ENCODE results near the gene VWA8. TPM values are rescaled to one million over a fixed set of nuclear protein-coding genes. Genes with fewer than 3 reads are reported as not detected.

VWA8 gene
- total and polyA plus RNA-seq, 2 of the 8 experiments (the other 6 are each of a cell fraction or from before 2014, with no cell fraction given), result 5.9 to 19.6 TPM

DNA sequence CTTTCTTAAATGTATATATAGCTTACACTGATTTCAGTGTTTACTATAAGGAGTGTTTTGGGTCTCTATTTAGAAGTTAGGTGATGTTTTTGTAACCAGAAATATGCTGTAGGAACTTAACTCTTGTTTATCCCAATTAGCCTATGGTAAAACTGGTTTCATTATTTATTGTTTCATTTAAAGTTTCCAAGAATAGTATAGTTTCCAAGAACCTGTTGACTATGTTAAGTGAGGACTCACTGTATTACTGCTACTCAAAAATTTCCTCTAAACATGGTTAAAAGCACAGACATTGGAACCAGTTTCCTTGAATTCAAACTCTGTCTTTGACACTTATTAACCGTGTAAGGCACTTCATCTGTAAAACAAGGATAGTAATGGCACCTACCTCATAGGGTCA lies 316.2 kb downstream of the VWA8 start:
- Histone ChIP-seq H3K9ac (replicated peaks in 1 of 4; ENCODE audit: extremely low read depth in 1 of 4, low read depth in 3 of 4, low read length in 3 of 4) (no peak overlapping the region), H2BK5ac (ENCODE audit: low read depth, low read length) (no peak overlapping the region), H3K23ac (ENCODE audit: insufficient read length) (no peak overlapping the region), H2BK12ac (ENCODE audit: low read depth, low read length) (no peak overlapping the region), H4K5ac (ENCODE audit: insufficient read length, low read depth, low read length) (no peak overlapping the region), H2BK120ac (replicated peaks; ENCODE audit: low read depth, low read length) (no peak overlapping the region), H3K56ac (replicated peaks; ENCODE audit: insufficient read length, low read depth, low read length) (no peak overlapping the region), H4K20me1 (replicated peaks in 1 of 2; ENCODE audit: control insufficient read depth in 1 of 2, insufficient read depth in 2 of 2, low read length in 2 of 2) (no peaks in the 10 kb centered on the region), H3K23me2 (ENCODE audit: low read depth, low read length) (no peaks in the 10 kb centered on the region), H3K4me1 (replicated peaks in 1 of 4; ENCODE audit: control insufficient read depth in 3 of 4, insufficient read depth in 4 of 4, low read length in 3 of 4) (no peaks in the 10 kb centered on the region), H3K27me3 (replicated peaks in 1 of 4; ENCODE audit: control insufficient read depth in 3 of 4, extremely low read depth in 1 of 4, insufficient read depth in 3 of 4, low read length in 3 of 4) (no peaks in the 10 kb centered on the region), H4K91ac (replicated peaks; ENCODE audit: insufficient read length, low read length) (no peak overlapping the region), H3K79me1 (ENCODE audit: low read depth, low read length) (no peaks in the 10 kb centered on the region), H3K4me2 (ENCODE audit: insufficient read depth in 1 of 2, low read depth in 2 of 2, low read length in 2 of 2) (no peak overlapping the region), H3K79me2 (ENCODE audit: control insufficient read depth in 1 of 2, insufficient read depth in 2 of 2, low read length in 2 of 2) (no peaks in the 10 kb centered on the region), H2BK20ac (ENCODE audit: low read length) (no peak overlapping the region), H2BK15ac (ENCODE audit: low read length) (no peak overlapping the region), H3K36me3 (ENCODE audit: control insufficient read depth in 2 of 4, insufficient read depth in 4 of 4, low read length in 3 of 4) (no peaks in the 10 kb centered on the region), H2AK5ac (ENCODE audit: low read depth, low read length) (no peak overlapping the region), H3K9me3 (ENCODE audit: insufficient read depth in 2 of 2, low read depth in 1 of 2, low read length in 1 of 2) (no peaks in the 10 kb centered on the region), H3K4me3 (ENCODE audit: extremely low read depth in 1 of 4, insufficient read depth in 2 of 4, low read depth in 3 of 4, low read length in 4 of 4) (no peak overlapping the region), H3K18ac (ENCODE audit: extremely low read depth, low read length) (no peak overlapping the region), H2AFZ (ENCODE audit: low read length) (no peak overlapping the region), H3K14ac (ENCODE audit: insufficient read length) (no peak overlapping the region), H3K4ac (replicated peaks; ENCODE audit: insufficient read length, low read depth, low read length) (no peak overlapping the region), H4K8ac (ENCODE audit: extremely low read depth, insufficient read depth, low read length) (no peak overlapping the region), H3K27ac (ENCODE audit: low read depth, low read length) (no peak overlapping the region)
- ChIA-PET POLR2A (ENCODE audit: partially characterized antibody) (no interaction called here), CTCF (ENCODE audit: partially characterized antibody) (interaction anchor here (2.0 kb wide), 1 partner anchor 8 kb away, joined by 16 read pairs; no protein-coding TSS in a partner anchor)
- DNase-seq (ENCODE audit: low read depth in 1 of 2, low spot score in 2 of 2) (no peak), FAIRE-seq (no peak)
- no peak for TF ChIP-seq TAF7 (optimal IDR thresholded peaks at IDR 0.05; ENCODE audit: borderline replicate concordance, low read depth, low read length)
- TF ChIP-seq HDAC6 (IDR thresholded peaks at IDR 0.05; ENCODE audit: low read depth, low read length), result no peak
- TF ChIP-seq TAF1 (IDR thresholded peaks at IDR 0.05; ENCODE audit: low read depth, low read length), result no peak
- TF ChIP-seq SIX5 (IDR thresholded peaks at IDR 0.05; ENCODE audit: low read depth, low read length), result no peak
- no peak for TF ChIP-seq EP300 (IDR thresholded peaks at IDR 0.05; ENCODE audit: borderline replicate concordance in 1 of 2, low read depth in 2 of 2, low read length in 2 of 2)
- TF ChIP-seq RAD21 (IDR thresholded peaks at IDR 0.05 in 1 of 2, conservative IDR thresholded peaks at IDR 0.05 in 1 of 2; ENCODE audit: low read depth in 2 of 2, low read length in 2 of 2), result no peak
- TF ChIP-seq POU5F1 (IDR thresholded peaks at IDR 0.05; ENCODE audit: low read depth, low read length), result no peak
- TF ChIP-seq SP1 (IDR thresholded peaks at IDR 0.05; ENCODE audit: low read depth, low read length), result no peak
- TF ChIP-seq CEBPB (IDR thresholded peaks at IDR 0.05; ENCODE audit: low read depth, low read length), result no peak
- 79% methylated on average over 1 of the region's 1 CpG; no CpG with 5 or more reads in 1 of the 2 experiments for WGBS, 2 experiments (ENCODE audit: extremely low coverage in 1 of 2, insufficient coverage in 1 of 2, insufficient read length in 1 of 2, insufficient replicate concordance in 2 of 2, low coverage in 1 of 2, low lambda C conversion rate in 2 of 2, missing lambda C conversion rate in 1 of 2)
